SK-N-SH treated with all-trans-retinoic acid at 6 μM for 48 hours (cell line): Measurements from ENCODE around the gene SHROOM4.

Experiments used
- ATAC-seq: fragments of 200-7000 bp; cut with Tn5 transposase; 3 replicates; pipeline ENCODE4 v1.9.1; 2020; ENCODE audit warnings: mild to moderate bottlenecking, moderate library complexity
- ARNTL ChIP-seq: fragments of 450-650 bp; formaldehyde crosslinking; IDR thresholded peaks from 2 replicates; pipeline ENCODE4 v1.5.0; 2020; ENCODE audit warnings: low read depth, mild to moderate bottlenecking, moderate library complexity, borderline replicate concordance
- BACH2 ChIP-seq: fragments of 250-450 bp; sonication (Bioruptor Pico); IDR thresholded peaks from 2 replicates; pipeline ENCODE4 v1.9.0; 2021; ENCODE audit warnings: mild to moderate bottlenecking, borderline replicate concordance
- CSDC2 ChIP-seq: fragments of 250-450 bp; sonication (Bioruptor Pico); IDR thresholded peaks from 2 replicates; pipeline ENCODE4 v1.5.0; 2020; ENCODE audit warnings: mild to moderate bottlenecking, moderate library complexity
- ESRRG ChIP-seq: fragments of 250-450 bp; sonication (Bioruptor Pico); IDR thresholded peaks from 2 replicates; pipeline ENCODE4 v1.6.1; 2021; ENCODE audit warnings: mild to moderate bottlenecking
- GLIS3 ChIP-seq: fragments of 250-450 bp; sonication (Bioruptor Pico); IDR thresholded peaks from 2 replicates; pipeline ENCODE4 v1.5.0; 2020; ENCODE audit warnings: mild to moderate bottlenecking, moderate library complexity
- ISL1 ChIP-seq: fragments of 250-450 bp; sonication (Bioruptor Pico); IDR thresholded peaks from 2 replicates; pipeline ENCODE4 v2.1.2; 2022; ENCODE audit warnings: mild to moderate bottlenecking, moderate library complexity
- OSR1 ChIP-seq: fragments of 250-450 bp; sonication (Bioruptor Pico); IDR thresholded peaks from 2 replicates; pipeline ENCODE4 v1.8.0; 2022; ENCODE audit warnings: moderate library complexity, mild to moderate bottlenecking, inconsistent platforms
- PPARA ChIP-seq: fragments of 250-450 bp; sonication (Bioruptor Pico); IDR thresholded peaks from 2 replicates; pipeline ENCODE4 v1.5.0; 2020; ENCODE audit warnings: mild to moderate bottlenecking, borderline replicate concordance
- RARB ChIP-seq: fragments of 250-450 bp; sonication (Bioruptor Pico); IDR thresholded peaks from 2 replicates; pipeline ENCODE4 v1.8.0; 2021; ENCODE audit warnings: mild to moderate bottlenecking, moderate library complexity
- SNAI2 ChIP-seq: fragments of 250-450 bp; sonication (Bioruptor Pico); IDR thresholded peaks from 2 replicates; pipeline ENCODE4 v1.5.0; 2020; ENCODE audit warnings: mild to moderate bottlenecking, moderate library complexity
- TCF4 ChIP-seq: fragments of 250-450 bp; sonication (Bioruptor Pico); IDR thresholded peaks from 2 replicates; pipeline ENCODE4 v1.8.0; 2021; ENCODE audit warnings: mild to moderate bottlenecking, moderate library complexity, borderline replicate concordance
- TOX ChIP-seq: fragments of 250-450 bp; sonication (Bioruptor Pico); IDR thresholded peaks from 2 replicates; pipeline ENCODE4 v1.8.0; 2021; ENCODE audit warnings: mild to moderate bottlenecking, moderate library complexity, borderline replicate concordance
- ZC3H10 ChIP-seq: fragments of 250-450 bp; sonication (Bioruptor Pico); IDR thresholded peaks from 2 replicates; pipeline ENCODE4 v1.5.1; 2021; ENCODE audit warnings: mild to moderate bottlenecking, moderate library complexity
- ZFP3 ChIP-seq: fragments of 250-450 bp; sonication (Bioruptor Pico); IDR thresholded peaks from 2 replicates; pipeline ENCODE4 v1.5.0; 2020; ENCODE audit warnings: mild to moderate bottlenecking, moderate library complexity
- ZFP30 ChIP-seq: fragments of 450-650 bp; formaldehyde crosslinking; IDR thresholded peaks from 2 replicates; pipeline ENCODE4 v1.5.0; 2022; ENCODE audit warnings: mild to moderate bottlenecking, moderate library complexity
- ZNF565 ChIP-seq: fragments of 450-650 bp; formaldehyde crosslinking; conservative IDR thresholded peaks from 2 replicates; pipeline ENCODE4 v1.5.0; 2020; ENCODE audit warnings: low read depth, mild to moderate bottlenecking, moderate library complexity
- ZNF70 ChIP-seq: fragments of 450-650 bp; formaldehyde crosslinking; IDR thresholded peaks from 2 replicates; pipeline ENCODE4 v1.5.0; 2020; ENCODE audit warnings: mild to moderate bottlenecking, moderate library complexity
- ZNF8 ChIP-seq: fragments of 450-650 bp; formaldehyde crosslinking; IDR thresholded peaks from 2 replicates; pipeline ENCODE4 v1.5.0; 2020; ENCODE audit warnings: mild to moderate bottlenecking, moderate library complexity
- TF ChIP-seq, protein P1 (sequence below): fragments of 250-450 bp; sonication (Bioruptor Pico); IDR thresholded peaks from 2 replicates; pipeline ENCODE4 v1.8.0; 2021; ENCODE audit warnings: low read depth, mild to moderate bottlenecking, moderate library complexity, borderline replicate concordance
- TF ChIP-seq, protein P2 (sequence below): fragments of 250-450 bp; sonication (Bioruptor Pico); IDR thresholded peaks from 2 replicates; pipeline ENCODE4 v1.8.0; 2020; ENCODE audit warnings: mild to moderate bottlenecking, moderate library complexity, borderline replicate concordance
- TF ChIP-seq, protein P3 (sequence below): fragments of 250-450 bp; sonication (Bioruptor Pico); IDR thresholded peaks from 2 replicates; pipeline ENCODE4 v1.5.1; 2020; ENCODE audit warnings: low read depth, mild to moderate bottlenecking, moderate library complexity
- TF ChIP-seq, protein P4 (sequence below): fragments of 250-450 bp; sonication (Bioruptor Pico); IDR thresholded peaks from 2 replicates; pipeline ENCODE4 v1.5.1; 2021; ENCODE audit warnings: mild to moderate bottlenecking, moderate library complexity

Gene SHROOM4

DNA sequence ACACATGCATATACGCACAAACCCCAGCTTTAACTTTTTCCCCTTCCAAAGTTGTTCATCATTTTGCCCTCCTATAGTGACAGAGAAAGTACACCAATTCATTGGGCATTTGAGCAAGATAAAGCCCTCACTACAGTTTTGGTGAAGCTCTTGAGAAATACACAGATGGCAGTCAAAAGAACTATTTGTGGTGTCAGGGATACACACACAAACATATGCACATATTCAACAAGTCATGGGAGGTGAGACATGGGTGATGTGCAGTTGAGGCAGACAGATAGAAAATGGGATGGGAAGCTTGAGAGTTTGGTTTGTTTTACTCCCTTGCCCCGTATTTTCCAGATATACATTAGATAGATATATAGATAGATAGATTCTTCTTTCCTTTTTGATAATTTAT lies 11.8 kb upstream of the SHROOM4 start:
- TF ChIP-seq, protein P1, sequence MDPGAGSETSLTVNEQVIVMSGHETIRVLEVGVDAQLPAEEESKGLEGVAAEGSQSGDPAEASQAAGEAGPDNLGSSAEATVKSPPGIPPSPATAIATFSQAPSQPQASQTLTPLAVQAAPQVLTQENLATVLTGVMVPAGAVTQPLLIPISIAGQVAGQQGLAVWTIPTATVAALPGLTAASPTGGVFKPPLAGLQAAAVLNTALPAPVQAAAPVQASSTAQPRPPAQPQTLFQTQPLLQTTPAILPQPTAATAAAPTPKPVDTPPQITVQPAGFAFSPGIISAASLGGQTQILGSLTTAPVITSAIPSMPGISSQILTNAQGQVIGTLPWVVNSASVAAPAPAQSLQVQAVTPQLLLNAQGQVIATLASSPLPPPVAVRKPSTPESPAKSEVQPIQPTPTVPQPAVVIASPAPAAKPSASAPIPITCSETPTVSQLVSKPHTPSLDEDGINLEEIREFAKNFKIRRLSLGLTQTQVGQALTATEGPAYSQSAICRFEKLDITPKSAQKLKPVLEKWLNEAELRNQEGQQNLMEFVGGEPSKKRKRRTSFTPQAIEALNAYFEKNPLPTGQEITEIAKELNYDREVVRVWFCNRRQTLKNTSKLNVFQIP (CRISPR knock-in tag) = no peak
- no peak for TF ChIP-seq PPARA (CRISPR knock-in tag)
- no peak for TF ChIP-seq ZFP30 (CRISPR knock-in tag)
- TF ChIP-seq CSDC2 = no peak
- TF ChIP-seq, protein P2, sequence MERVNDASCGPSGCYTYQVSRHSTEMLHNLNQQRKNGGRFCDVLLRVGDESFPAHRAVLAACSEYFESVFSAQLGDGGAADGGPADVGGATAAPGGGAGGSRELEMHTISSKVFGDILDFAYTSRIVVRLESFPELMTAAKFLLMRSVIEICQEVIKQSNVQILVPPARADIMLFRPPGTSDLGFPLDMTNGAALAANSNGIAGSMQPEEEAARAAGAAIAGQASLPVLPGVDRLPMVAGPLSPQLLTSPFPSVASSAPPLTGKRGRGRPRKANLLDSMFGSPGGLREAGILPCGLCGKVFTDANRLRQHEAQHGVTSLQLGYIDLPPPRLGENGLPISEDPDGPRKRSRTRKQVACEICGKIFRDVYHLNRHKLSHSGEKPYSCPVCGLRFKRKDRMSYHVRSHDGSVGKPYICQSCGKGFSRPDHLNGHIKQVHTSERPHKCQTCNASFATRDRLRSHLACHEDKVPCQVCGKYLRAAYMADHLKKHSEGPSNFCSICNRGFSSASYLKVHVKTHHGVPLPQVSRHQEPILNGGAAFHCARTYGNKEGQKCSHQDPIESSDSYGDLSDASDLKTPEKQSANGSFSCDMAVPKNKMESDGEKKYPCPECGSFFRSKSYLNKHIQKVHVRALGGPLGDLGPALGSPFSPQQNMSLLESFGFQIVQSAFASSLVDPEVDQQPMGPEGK (CRISPR knock-in tag) = no peak
- TF ChIP-seq GLIS3 = no peak
- TF ChIP-seq BACH2 (CRISPR knock-in tag) = no peak
- TF ChIP-seq, protein P3, sequence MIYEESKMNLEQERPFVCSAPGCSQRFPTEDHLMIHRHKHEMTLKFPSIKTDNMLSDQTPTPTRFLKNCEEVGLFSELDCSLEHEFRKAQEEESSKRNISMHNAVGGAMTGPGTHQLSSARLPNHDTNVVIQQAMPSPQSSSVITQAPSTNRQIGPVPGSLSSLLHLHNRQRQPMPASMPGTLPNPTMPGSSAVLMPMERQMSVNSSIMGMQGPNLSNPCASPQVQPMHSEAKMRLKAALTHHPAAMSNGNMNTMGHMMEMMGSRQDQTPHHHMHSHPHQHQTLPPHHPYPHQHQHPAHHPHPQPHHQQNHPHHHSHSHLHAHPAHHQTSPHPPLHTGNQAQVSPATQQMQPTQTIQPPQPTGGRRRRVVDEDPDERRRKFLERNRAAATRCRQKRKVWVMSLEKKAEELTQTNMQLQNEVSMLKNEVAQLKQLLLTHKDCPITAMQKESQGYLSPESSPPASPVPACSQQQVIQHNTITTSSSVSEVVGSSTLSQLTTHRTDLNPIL (CRISPR knock-in tag) = no peak
- TF ChIP-seq, all 23 proteins: peak for 0
- ATAC-seq = no peak

DNA sequence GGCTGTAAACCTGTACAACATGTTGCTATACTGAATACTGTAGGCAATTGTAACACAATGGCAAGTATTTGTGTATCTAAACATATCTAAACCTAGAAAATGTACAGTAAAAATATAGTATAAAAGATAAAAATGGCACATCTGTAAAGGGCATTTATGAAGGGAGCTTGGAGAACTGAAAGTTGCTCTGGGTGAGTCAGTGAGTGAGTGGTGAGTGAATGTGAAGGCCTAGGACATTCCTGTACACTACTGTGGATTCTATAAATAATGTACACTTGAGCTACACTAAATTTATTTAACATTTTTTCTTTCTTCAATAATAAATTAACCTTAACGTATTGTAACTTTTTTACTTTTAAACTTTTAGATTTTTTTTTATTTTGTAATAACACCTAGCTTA lies 5.0 kb upstream of the SHROOM4 start:
- TF ChIP-seq ESRRG (CRISPR knock-in tag) = no peak
- TF ChIP-seq ZNF565 (CRISPR knock-in tag) = no peak
- no peak for TF ChIP-seq ISL1
- no peak for TF ChIP-seq RARB (CRISPR knock-in tag)
- TF ChIP-seq, protein P3 (CRISPR knock-in tag) = no peak
- no peak for TF ChIP-seq OSR1 (CRISPR knock-in tag)
- no peak for TF ChIP-seq GLIS3
- no peak for TF ChIP-seq BACH2 (CRISPR knock-in tag)
- TF ChIP-seq, protein P2 (CRISPR knock-in tag) = no peak
- TF ChIP-seq, protein P4, sequence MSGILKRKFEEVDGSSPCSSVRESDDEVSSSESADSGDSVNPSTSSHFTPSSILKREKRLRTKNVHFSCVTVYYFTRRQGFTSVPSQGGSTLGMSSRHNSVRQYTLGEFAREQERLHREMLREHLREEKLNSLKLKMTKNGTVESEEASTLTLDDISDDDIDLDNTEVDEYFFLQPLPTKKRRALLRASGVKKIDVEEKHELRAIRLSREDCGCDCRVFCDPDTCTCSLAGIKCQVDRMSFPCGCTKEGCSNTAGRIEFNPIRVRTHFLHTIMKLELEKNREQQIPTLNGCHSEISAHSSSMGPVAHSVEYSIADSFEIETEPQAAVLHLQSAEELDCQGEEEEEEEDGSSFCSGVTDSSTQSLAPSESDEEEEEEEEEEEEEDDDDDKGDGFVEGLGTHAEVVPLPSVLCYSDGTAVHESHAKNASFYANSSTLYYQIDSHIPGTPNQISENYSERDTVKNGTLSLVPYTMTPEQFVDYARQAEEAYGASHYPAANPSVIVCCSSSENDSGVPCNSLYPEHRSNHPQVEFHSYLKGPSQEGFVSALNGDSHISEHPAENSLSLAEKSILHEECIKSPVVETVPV (CRISPR knock-in tag) = no peak
- TF ChIP-seq CSDC2 = no peak
- TF ChIP-seq ZC3H10 = no peak
- TF ChIP-seq SNAI2 (CRISPR knock-in tag) = no peak
- TF ChIP-seq ZNF8 (CRISPR knock-in tag) = no peak
- TF ChIP-seq ZFP30 (CRISPR knock-in tag) = no peak
- TF ChIP-seq TCF4 (CRISPR knock-in tag) = no peak
- no peak for TF ChIP-seq PPARA (CRISPR knock-in tag)
- ATAC-seq = no peak

DNA sequence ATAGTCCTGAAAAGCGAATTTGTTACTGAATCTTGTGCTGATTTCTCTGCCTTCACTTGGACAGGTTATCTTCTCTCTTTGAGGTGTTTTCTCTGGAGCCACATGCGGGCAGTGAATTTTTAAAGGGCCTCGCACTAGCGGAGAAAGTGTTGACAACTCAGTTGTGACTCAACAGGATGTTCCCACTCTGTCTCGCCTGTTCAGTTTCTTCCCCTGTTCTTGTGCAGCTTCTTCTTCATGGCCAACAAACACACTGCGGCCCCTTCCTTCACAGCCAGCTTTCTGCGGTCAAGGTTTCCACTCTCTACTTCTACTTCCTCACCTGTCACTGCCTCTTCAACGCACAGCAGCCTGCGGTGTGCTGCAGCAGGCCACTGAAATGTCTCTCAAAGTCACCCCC lies 1.1 kb upstream of the SHROOM4 start:
- ATAC-seq = no peak
- TF ChIP-seq CSDC2 = no peak
- no peak for TF ChIP-seq ZFP3 (CRISPR knock-in tag)
- TF ChIP-seq ZNF8 (CRISPR knock-in tag) = no peak
- TF ChIP-seq ZC3H10 = no peak
- no peak for TF ChIP-seq PPARA (CRISPR knock-in tag)
- TF ChIP-seq ARNTL (CRISPR knock-in tag) = no peak
- no peak for TF ChIP-seq ZNF70
- TF ChIP-seq, protein P4 (CRISPR knock-in tag) = no peak
- TF ChIP-seq TOX (CRISPR knock-in tag) = no peak
- TF ChIP-seq BACH2 (CRISPR knock-in tag) = no peak
- no peak for TF ChIP-seq RARB (CRISPR knock-in tag)
- TF ChIP-seq, protein P2 (CRISPR knock-in tag) = no peak
